ENCODE data around the gene MSANTD1. TPM values are rescaled to one million over a fixed set of nuclear protein-coding genes. Genes with fewer than 3 reads are reported as not detected.

MSANTD1 gene
- total and polyA plus RNA-seq, 2 donors (not counting 3 experiments of a cell fraction or from before 2014, with no cell fraction given), result 0.14 to 1.2 TPM

GRCh38 chr4:3241898-3242524 is 6.9 kb upstream of the MSANTD1 start:
- dilution Hi-C loops (cut with MboI; ENCODE audit: extremely low pct_ligation_motif_present, low sequenced_read_pairs), result no loop called here
- H3K4me2 ChIP-seq (ENCODE audit: insufficient read depth, low read length), result no peak overlapping the region
- no peak for DNase-seq (ENCODE audit: low read depth, low spot score)

More at GRCh38 chr4:3241898-3242524, 6.9 kb upstream of the MSANTD1 start:
- BruUV-seq (replicated peaks), result no TSS peak
- Histone ChIP-seq H3K9ac (replicated peaks; ENCODE audit: extremely low read depth, insufficient read depth, low read length) (no peak overlapping the region), H4K20me1 (replicated peaks; ENCODE audit: control insufficient read depth, extremely low read depth, insufficient read depth, low read length) (no peaks in the 10 kb centered on the region), H2AFZ (ENCODE audit: low read depth, low read length) (no peak overlapping the region), H3K9me3 (replicated peaks; ENCODE audit: control insufficient read depth, insufficient read depth, low read length) (no peaks in the 10 kb centered on the region), H3K4me1 (ENCODE audit: control insufficient read depth, extremely low read depth, insufficient read depth, low read length) (no peaks in the 10 kb centered on the region), H3K36me3 (ENCODE audit: control insufficient read depth in 2 of 2, extremely low read depth in 1 of 2, insufficient read depth in 2 of 2, low read length in 2 of 2) (peaks cover 2 to 15% of the 10 kb centered on the region in 2 experiments), H3K27ac (ENCODE audit: insufficient read depth, low read depth, low read length) (no peak overlapping the region), H3K79me2 (ENCODE audit: control insufficient read depth, insufficient read depth, low read length) (no peaks in the 10 kb centered on the region), H3K9me1 (replicated peaks; ENCODE audit: control insufficient read depth, extremely low read depth, insufficient read depth, low read length) (no peaks in the 10 kb centered on the region), H3K27me3 (ENCODE audit: control insufficient read depth in 2 of 2, insufficient read depth in 2 of 2, low read length in 2 of 2) (no peaks in the 10 kb centered on the region), H3K4me3 (replicated peaks in 1 of 3; ENCODE audit: insufficient read depth in 1 of 3, low read depth in 1 of 3, low read length in 3 of 3) (no peak overlapping the region)
- FAIRE-seq, result no peak
- TF ChIP-seq FOS (IDR thresholded peaks at IDR 0.05; ENCODE audit: borderline replicate concordance, insufficient read depth, low read length) (no peak), EZH2 (IDR thresholded peaks at IDR 0.05; ENCODE audit: borderline replicate concordance, low read depth, low read length, severe bottlenecking) (no peak), GATA2 (IDR thresholded peaks at IDR 0.05; ENCODE audit: insufficient read depth, insufficient read length, low read depth, low read length) (no peak), POLR2AphosphoS5 (IDR thresholded peaks at IDR 0.05; ENCODE audit: insufficient read depth, low read depth, low read length) (no peak), CTCF (IDR thresholded peaks at IDR 0.05; ENCODE audit: extremely low read depth in 1 of 2, insufficient read depth in 1 of 2, low read depth in 1 of 2, low read length in 2 of 2) (no peak), MYC (IDR thresholded peaks at IDR 0.05; ENCODE audit: low read depth, low read length) (no peak)
- POLR2A ChIA-PET, result no interaction called here
- intact Hi-C loops (cut with micrococcal nuclease), result loop anchor here (10.0 kb wide), 1 partner anchor 183 kb away; no protein-coding TSS in a partner anchor
- CTCF ChIA-PET, result interaction anchor here (1.2 to 1.7 kb wide), 2 partner anchors 201 to 239 kb away, joined by 3 to 4 read pairs; no protein-coding TSS in a partner anchor
